UCSD-AML1 (cell line): ENCODE results near the gene VAPA.

ENCODE experiments used
- DNase-seq: peaks from one replicate; lab custom pipeline; 2025; ENCODE audit not compliant: unreplicated experiment; lab: John Stamatoyannopoulos, UW

VAPA gene

DNA sequence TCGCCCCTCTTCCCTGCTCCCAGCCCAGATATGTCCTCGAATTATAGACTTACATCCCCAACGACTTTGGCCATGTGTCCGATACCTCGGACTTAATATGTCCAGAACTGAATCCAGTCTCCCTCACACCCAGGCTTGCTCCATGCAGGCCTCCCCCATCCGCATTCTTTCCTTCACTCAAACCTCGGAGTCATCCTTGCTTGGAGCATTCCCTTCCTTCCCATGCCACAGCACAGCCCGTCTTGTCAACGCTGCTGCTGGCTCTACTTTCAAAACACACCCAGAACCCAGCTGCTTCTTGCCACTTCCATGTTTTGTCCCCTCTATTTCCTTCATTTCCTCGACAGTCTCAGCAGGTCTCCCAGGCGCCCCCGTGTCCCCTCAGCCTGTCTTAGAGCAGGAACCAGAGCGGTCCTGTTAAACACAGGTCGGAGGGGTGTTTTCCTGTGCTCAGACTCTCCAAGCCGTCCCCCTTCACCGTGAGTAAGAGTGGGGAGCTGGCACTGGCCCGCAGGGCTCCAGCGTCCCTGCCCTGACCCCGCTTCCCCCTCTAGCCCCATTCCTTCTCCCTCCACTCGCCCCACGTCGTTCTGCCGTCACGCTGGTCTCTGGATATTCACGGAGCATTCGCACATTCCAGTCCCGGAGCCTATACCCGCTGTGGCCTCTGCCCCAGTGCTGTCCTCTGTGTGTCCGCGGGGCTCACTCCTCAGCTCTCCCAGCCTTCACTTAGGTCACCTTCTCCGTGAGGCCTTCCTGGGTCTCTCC is 54.4 kb downstream of the VAPA start:
- no peak for DNase-seq

DNA sequence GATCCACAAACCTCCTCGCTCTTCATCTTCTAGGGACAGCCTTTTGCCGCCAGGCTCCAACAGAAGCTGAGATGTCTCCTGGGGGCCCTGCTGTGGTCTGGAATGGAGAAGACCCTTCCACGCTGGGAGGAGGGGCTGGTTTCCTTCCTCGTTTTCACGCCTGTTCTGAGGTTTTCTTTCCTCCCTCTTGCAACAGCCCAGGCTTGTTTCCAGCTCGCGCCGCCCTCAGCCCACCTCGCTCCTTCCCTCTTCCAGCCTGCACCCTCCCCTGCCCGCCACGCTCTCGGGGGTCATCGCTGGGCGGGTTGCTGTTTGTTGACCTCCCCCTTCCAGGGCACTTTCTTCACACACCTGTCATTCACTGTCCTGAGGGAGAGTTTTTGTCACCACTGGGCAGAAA is 55.4 kb downstream of the VAPA start:
- no peak for DNase-seq

DNA sequence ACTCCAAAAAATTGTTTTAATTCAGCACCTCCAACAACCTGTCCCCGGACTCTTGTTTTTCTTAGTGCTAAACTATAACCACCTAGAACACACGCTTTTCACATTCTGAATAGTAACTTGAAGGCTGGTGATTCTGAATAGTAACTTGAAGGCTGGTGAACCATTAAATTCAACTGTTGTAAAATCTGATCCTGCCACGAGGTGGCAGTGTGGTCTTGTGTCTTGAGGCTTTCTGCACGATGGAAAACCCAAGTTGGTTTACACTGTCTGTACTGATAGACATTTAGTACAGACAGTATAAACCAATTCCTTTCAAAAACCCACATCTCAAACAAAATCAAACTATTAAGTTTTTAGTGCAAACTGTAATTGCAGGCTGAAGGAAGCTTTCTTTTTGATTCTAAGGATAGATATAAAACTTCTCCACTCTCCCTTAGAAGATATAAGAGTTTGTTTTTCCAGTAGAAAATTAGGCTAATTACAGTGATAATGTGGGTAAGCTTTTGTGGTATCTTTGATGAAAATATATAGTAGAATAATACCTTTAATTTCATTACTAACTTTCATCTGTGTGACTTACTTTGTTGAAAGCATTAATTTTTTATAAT is 57.6 kb downstream of the VAPA start:
- peak; percentile 36 for DNase-seq

DNA sequence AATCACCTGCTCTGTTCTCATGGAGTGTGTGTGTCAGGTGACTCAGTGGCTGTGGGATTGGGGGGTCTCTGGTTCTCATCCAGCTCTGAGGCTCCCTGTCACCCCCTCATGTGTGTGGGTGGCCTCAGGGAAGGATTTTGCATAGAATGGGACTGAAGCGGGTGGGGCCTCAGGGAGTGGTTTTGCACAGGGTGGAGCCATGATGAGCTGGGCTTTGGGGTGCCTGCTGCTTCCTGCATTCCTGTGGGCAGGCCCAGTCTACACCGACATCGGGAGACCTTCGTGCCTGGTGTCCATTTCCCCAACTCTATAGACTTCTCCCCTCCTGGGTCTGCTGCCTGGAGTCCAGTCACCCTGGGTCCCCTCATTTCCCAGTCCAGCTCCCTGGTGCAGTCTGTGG is 59.7 kb downstream of the VAPA start:
- DNase-seq, result no peak

DNA sequence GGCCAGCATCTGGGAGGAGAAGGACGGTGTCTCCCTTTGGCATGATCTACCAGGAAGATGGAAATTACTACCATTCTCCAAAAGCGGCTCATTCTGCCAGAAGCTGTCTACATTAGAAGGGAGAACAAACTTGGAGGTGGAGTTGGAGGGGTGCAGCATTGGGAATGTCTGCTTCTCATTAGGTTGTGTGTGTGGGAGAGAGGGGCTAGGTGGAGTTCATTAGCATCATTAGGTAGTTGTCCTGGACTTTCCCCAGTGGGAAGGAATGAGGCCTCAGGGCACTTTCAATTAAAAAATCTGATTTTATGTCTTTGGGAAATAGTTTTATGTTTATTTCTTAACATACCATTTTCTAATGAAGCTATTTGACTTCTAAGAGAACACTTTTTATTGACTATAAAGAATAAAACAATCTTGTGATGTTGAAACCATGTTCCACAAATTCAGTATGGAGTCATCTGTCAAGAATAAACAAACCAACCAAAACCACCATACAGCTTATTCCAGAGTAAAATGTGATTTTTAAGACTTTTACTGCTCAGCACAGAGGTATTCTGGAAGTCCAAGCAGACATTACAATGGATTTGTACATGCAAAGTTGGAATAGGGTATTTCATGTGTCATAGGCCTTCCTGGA is 60.6 kb downstream of the VAPA start:
- no peak for DNase-seq

DNA sequence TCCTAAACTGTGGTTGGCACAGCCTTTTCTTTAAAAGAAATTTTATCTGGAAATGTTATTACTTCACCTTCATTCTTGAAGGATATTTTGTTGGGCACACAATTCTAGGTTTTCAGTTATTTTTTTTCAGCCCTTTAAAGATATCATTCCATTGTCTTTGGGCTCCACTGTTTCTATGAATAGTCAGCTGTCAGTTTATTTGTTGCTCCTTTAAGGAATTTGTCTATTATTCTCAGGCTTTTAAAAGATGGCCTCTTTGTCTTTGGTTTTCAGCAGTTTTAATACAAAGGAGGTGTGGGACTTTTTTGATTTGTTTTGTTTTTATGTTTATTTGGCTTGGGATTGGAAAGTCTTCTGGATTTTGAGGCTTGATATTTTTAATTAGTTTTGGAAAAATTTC is 61.8 kb downstream of the VAPA start:
- DNase-seq, result no peak

DNA sequence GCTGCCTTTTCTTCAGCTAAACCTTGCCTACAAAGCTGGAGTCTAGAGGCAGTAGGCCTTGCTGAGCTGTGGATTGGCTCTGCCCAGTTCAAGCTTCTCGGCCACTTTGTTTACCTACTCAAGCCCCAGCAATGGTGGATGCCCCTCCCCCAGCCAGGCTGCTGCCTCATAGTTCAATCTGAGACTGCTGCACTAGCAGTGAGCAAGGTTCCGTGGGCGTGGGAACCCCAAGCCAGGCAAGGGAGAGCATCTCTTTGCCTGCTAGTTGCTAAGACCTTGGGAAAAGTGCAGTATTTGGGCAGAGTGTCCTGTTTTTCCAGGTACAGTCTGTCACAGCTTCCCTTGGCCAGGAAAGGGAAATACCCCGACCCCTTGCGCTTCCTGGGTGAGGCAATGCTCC is 68.9 kb downstream of the VAPA start:
- DNase-seq, result no peak

DNA sequence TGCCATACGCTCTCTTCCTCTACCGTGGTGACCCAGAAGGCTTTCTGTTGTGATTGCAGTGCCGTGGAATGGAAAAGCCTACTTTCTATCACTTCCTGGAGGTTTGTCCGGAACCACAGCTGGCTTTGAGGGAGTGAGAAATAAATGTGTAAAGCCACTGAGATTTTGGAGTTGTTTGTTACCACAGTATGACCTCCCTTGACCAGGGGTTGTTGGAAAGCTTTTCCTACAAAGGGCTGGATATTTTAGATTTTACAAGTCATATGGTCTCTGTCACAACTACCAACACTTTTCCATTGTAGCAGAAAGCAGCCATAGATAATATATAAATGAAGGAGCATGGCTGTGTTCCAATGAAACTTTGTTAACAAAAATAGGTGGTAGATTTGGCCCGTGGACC is 70.3 kb downstream of the VAPA start:
- no peak for DNase-seq

DNA sequence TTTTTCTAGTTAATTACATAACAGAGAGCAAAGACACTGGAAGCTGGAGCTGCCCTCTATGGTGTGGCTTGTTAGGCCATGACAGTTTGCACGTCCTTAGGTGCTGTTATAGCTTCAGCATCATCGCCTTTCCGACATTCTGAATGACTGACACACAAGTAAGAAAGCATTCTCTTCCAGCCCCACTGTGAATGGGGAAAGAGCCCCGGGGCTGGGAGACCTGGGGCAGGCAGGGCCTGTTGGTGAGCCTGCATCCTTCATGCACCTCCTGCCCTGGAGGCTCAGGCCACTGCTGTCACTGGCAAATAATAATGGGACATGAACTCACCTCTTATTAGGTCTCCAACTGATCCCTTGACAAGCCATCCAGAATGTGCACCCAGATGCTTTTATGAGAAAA is 71.8 kb downstream of the VAPA start:
- no peak for DNase-seq

DNA sequence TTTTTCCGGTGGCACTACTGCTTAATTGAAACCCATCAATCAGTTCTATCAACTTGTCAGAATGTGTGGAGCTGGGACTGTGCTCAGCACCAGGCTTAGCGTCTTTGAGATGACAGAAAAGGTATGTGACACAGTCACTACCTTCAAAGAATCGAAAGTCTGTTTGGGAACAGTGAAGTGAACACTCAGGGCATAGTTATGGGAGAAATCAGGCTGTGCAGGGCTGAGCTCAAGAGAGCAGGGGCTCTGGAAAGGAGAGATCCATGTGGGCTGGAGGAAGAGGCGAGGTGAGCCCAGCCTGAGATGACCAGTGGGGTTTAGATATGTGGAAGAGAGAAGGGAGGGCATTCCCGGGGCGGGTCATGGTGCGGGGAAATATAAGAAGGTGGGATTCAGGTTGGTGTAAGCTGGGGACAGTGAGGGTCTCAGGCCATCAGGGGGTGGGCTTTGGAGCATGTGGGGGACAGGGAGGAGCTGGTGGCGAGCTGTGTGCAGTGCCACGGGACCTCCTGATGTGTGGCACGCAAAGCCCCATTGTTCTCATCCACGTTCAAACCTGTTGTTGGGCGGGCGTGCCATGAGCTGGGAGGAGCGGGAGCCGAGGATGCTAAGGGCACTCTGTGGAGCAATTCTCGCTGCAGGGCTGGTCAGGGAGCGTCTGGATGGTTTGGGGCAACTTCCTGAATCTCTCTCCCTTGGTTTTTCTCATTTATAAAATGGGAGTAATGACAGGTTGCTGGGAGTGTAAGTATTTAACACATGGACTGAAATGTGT is 72.5 kb downstream of the VAPA start:
- DNase-seq, result no peak

DNA sequence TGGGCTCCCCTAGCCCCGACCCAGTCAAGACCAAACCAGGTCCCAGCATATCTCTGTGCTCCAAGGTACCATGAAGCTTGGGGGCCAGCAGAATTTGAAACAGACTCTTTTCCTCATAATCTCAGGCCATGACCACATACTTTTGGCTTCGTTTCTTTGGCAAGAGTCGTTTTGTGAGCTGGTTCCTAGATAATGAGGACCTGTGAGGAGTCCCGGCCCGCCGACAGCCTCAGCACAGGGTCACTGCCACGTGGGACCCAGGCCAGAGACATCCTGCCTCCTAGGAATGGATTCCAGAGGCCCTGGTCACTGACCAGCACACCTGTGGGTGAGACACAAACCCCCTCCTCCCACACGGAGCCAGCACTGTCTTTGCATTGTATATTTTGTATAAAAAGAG is 73.5 kb downstream of the VAPA start:
- no peak for DNase-seq

DNA sequence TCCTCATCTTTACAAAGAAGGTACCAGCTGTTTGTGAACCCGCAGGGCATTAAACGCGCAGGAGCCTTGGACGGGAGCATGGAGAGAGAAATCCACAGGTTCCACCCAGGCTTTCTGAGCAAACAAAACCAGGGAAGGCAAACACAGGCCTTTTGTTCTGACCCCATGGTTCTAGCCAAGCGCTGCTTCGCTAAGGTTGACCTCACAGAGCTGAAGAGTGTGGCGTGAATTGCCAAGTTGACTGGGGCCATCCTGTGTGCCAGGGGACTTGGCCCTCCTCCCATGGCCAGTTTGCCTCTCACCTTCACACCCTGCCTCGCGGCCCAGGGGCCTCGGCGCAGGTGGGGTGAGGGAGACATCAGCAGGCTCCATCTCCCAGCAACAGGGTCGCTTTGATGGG is 74.1 kb downstream of the VAPA start:
- DNase-seq, result no peak

DNA sequence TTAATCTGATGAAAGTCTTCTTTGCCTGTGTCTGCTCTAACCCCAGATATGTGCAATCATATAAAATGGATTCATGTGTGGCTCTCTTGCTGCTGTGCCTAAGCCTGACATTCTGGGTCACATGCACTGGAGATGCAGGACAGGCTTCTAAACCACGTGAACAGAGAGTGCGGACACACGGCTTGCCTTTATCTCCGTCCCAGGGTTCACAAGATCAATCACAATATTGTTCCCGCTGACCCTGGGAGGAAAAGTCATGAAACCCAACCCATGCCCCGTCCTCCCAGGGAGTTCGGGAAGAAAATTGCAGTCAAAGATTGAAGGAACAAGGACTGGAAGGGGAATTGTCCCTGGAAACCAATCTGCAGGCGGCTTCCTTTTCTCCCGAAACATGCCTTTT is 74.8 kb downstream of the VAPA start:
- no peak for DNase-seq

DNA sequence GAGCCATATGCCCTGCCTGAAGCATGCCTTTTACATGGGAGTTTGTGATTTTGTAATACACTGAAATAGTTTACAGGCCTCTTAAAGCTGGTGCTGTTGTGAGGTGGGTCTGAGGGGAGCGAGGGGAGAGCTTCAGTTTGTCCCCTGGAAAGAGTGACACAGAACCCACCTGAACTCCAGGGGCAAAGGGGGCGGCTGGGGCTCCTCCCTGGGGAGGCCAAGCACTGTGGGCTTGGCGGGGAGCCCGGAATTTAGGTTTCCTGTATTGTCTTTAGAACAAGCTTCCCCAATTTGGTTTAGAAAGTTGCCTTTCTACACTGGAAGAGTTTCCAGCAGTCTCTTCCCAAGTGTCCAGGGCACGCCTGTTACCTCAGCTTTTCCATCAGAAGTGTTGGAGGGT is 75.7 kb downstream of the VAPA start:
- DNase-seq, result no peak

DNA sequence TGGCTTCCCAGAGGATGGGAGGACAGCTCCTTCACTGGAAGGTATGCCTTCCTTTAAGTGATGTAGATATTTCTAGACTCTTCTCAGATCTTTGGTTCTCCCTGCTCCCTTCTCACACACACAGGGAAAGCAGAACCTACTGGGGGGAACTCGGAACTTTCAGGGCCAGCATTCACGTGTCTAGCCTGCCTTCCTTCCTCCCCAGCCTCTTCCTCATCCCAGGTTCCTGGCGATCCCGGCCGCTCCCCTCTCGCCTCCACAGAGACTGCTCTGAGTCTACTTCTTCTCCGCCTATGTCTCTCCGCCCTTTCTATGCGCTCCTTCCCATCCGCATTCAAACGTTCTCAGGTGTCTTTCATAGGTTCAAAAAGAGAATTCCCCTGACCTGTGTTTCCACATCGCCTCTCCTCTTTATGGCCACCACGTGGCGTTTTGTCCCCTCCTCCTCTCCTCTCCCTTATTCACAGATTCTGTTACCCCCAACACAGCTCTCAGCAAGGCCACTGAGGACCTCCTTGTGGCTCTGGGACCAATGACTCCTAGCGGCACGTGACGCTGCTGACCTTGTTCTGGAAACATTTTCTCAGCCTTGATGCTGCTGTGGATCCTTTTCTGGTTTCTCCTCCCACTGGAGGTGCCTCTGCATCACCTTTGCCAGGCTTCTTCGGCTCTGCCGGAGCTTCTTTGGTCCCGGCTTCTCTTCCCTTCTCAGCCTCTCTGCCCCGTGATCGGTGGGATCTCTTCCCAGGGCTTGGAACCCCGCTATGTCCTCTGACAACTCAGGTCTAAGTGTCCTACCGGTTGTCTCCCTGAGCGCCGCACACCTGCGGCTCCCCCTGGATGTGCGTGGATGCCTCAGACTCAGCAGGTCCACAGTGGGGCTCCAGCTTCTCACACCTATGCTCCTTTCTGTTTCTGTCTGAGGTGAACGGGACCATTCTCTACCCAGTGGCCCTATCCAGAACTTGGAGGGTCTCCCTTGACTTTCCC is 77.5 kb downstream of the VAPA start:
- no peak for DNase-seq

DNA sequence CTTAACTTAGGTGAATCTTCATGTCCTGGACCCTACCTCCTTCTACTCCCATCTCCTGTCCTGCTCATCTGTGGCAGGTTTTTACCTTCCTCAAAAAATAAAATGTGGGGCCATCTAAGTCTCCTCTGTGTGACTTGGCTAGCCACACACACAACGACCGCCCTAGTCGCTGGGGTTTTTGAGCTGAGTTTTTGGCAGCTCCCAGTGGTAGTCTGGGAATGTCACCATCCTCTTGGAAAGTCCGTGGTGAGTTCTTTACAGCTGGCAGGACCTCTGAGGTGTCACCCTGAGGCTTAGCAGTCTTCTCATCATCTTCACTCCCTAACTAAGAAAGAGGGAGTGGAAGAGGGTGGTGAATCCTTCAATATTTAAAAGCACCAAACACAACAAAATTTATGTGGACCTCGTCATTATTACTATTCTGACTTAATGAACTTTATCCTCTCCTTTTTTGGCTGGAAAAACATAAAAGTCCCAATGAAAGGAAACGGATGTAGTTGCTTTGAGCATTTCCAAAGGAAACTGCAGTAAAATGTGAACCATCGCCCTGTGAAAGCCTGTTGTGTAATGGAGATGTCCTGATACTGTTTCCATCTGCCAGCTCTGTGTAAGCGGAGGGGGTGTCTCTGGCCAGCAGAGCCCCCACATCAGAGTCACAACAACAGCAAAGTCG is 78.6 kb downstream of the VAPA start:
- DNase-seq, result no peak

DNA sequence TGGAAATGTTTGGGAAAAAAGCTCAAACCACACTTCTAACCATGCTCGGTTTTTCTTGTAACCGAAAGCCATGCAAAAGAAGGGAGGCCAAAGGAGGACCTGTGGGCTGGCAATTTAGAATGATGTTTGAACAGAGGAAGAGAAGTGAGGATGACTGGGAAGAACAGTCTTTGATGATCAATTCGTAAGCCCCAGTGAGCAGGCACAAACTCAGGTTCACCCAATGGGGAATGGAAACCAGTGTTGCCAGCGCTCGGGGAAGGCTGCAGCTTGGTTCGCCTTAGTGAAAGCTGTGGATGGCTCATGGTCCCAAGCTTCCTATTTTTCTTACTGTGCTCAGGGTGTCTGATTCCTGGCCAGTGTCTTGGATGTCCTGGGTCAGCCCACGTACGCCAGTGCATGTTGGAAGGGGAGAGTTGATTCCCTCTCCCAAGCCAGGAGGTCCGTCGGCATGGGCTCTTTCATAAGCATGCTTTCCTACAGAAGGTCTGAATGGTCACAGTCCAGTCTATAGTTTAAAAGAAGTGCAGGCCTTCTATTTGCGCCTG is 79.2 kb downstream of the VAPA start:
- DNase-seq, result no peak

DNA sequence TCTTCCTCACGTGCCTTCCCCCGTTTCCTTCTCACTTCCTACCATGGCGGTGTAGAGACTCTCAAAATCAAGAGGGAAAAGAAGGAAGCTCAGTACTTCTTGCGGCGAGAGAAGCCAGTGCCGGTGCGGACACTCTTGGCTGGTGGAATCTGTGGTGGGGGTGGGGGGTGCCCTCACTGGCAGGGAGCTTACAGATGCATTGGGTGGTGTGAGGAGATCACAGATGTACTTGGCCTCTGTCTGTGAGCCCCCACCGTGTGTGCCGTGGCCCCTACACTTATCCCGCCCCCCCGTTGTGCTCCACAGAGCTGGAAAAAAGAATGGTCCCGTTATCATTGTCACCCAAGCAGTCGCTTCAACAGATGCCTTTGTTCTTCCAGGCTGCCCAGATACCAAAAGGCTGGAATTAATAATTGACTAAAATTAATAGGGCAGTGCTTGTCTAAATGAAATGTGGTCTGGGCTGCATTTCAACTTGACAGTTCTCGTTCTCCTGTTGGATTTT is 79.8 kb downstream of the VAPA start:
- DNase-seq, result no peak

DNA sequence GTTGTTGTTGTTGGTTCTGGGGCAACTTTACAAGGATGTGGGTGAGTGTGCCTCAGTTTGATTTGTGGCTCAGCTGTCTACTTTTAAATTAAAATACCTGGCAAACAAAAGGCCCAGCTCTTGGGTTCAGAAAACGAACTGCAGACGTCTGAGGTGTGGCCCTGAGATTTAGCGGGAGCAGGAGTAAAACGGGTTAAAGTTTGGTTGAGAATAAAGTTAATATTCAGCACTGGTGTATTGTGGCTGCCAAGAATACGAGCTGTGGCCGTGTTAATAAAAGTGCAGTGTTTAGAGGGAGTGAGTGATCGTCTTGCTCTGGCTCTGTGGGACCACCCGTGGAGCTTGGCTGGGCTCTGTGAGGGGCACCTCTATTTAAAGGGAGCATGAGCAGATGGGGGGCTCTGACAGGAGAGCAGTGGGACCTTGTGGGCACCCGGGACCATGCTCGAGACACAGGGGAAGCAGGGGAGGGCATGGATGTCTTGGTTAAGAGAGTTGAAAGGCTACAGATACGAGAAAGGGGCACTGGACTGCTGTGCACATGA is 80.3 kb downstream of the VAPA start:
- DNase-seq, result no peak
